Suprapubic skin (tissue), 4 donors: ENCODE results near the gene ETS1. TPM values are rescaled to one million over a fixed set of nuclear protein-coding genes. Genes with fewer than 3 reads are reported as not detected.

Experiments used
- DNase-seq, 2 donors: peaks; one replicate each; pipeline ENCODE4 v3.0.0-alpha.2; 2019; ENCODE audit warnings: low spot score in 2 of 2
- H3K27ac ChIP-seq: fragments of 200-600 bp; sonication (generic); one replicate; pipeline ENCODE4 v1.5.1; 2019
- H3K27me3 ChIP-seq: fragments of 200-600 bp; sonication (generic); one replicate; pipeline ENCODE4 v1.5.1; 2019
- H3K36me3 ChIP-seq: fragments of 200-600 bp; sonication (generic); one replicate; pipeline ENCODE4 v1.5.1; 2019
- H3K4me1 ChIP-seq: fragments of 200-600 bp; sonication (generic); one replicate; pipeline ENCODE4 v1.5.1; 2019
- H3K4me3 ChIP-seq: fragments of 200-600 bp; sonication (generic); one replicate; pipeline ENCODE4 v1.5.1; 2019; ENCODE audit warnings: mild to moderate bottlenecking
- H3K9me3 ChIP-seq: fragments of 200-600 bp; sonication (generic); one replicate; pipeline ENCODE4 v1.5.1; 2019
- EP300 ChIP-seq: sonication (generic); formaldehyde crosslinking; IDR thresholded peaks from one replicate; pipeline ENCODE4 v1.6.1; 2017; ENCODE audit warnings: antibody characterized with exemption
- POLR2A ChIP-seq, 2 donors: fragments of 450-650 bp; IDR thresholded peaks; one replicate each; pipeline ENCODE4 v1.6.1; 2017; ENCODE audit warnings: antibody characterized with exemption in 2 of 2, mild to moderate bottlenecking in 2 of 2, moderate library complexity in 2 of 2
- POLR2AphosphoS5 ChIP-seq, 3 donors: sonication (generic); formaldehyde crosslinking; IDR thresholded peaks; one replicate each; pipeline ENCODE4 v1.6.1; 2017; ENCODE audit warnings: antibody characterized with exemption in 3 of 3
- WGBS: methylation state at CpG from one replicate; pipeline ENCODE4 v1.1.5; 2018; 5-methylcytosine and 5-hydroxymethylcytosine counted together
- total RNA-seq, 4 donors: library from RNA; depleted of rRNA; stranded (reverse); fragments of >200 nt; gene quantifications; one replicate each; pipeline ENCODE4 v1.1.0, GENCODE V29; 2016
- TF ChIP-seq, protein P1 (sequence below), 2 donors: fragments of 200-600 bp in 1 of 2; fragments of 450-650 bp in 1 of 2; sonication (generic) in 1 of 2; IDR thresholded peaks; one replicate each; pipeline ENCODE4 v1.5.1; 2016 to 2019; ENCODE audit warnings: antibody characterized with exemption in 2 of 2, mild to moderate bottlenecking in 1 of 2, moderate library complexity in 1 of 2

The ETS1 gene
- total RNA-seq, 4 donors from 2014 or later: 21.7 to 42.6 (median 33.7) TPM

GRCh38 chr11:128498721-128499245 is 88.6 kb downstream of the ETS1 start:
- no peaks in the 10 kb centered on the region for H3K27me3 ChIP-seq
- H3K27ac ChIP-seq: peak overlapping the region; percentile 80
- no peak for DNase-seq
- no peak overlapping the region for H3K4me3 ChIP-seq
- no peaks in the 10 kb centered on the region for H3K9me3 ChIP-seq
- no peaks in the 10 kb centered on the region for H3K36me3 ChIP-seq
- H3K4me1 ChIP-seq: peaks cover 65% of the 10 kb centered on the region
- WGBS: 74% methylated on average over 2 of the region's 2 CpGs
- TF ChIP-seq, protein P1, sequence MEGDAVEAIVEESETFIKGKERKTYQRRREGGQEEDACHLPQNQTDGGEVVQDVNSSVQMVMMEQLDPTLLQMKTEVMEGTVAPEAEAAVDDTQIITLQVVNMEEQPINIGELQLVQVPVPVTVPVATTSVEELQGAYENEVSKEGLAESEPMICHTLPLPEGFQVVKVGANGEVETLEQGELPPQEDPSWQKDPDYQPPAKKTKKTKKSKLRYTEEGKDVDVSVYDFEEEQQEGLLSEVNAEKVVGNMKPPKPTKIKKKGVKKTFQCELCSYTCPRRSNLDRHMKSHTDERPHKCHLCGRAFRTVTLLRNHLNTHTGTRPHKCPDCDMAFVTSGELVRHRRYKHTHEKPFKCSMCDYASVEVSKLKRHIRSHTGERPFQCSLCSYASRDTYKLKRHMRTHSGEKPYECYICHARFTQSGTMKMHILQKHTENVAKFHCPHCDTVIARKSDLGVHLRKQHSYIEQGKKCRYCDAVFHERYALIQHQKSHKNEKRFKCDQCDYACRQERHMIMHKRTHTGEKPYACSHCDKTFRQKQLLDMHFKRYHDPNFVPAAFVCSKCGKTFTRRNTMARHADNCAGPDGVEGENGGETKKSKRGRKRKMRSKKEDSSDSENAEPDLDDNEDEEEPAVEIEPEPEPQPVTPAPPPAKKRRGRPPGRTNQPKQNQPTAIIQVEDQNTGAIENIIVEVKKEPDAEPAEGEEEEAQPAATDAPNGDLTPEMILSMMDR (IDR thresholded peaks at IDR 0.05): no peak
- TF ChIP-seq EP300: no peak
- TF ChIP-seq POLR2AphosphoS5 (IDR thresholded peaks at IDR 0.05): no peak
- TF ChIP-seq POLR2A (IDR thresholded peaks at IDR 0.05): no peak

DNA sequence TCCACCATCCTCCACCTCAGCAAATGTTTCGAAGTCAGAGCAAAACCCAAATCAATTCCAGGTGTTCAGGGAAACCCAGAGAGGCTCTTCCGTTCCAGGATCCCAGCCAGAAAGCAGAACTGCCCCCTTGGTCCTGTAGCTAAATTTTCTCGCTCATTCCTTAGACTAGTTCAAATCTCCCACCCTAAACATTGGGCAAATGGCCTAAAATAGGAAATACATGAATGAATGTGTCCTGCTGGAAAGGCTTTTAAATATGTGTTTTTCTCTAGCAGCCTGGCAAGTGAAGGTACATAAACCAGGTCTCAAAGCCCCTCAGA is 89.6 kb downstream of the ETS1 start:
- Histone ChIP-seq H3K27me3 (no peaks in the 10 kb centered on the region), H3K27ac (peak overlapping the region; percentile 80), H3K4me3 (peak overlapping the region; percentile 28), H3K4me1 (peaks cover 67% of the 10 kb centered on the region), H3K36me3 (no peaks in the 10 kb centered on the region), H3K9me3 (no peaks in the 10 kb centered on the region)
- WGBS: 35% methylated on average over 3 of the region's 3 CpGs
- TF ChIP-seq, protein P1 (IDR thresholded peaks at IDR 0.05): no peak
- no peak for TF ChIP-seq POLR2AphosphoS5 (IDR thresholded peaks at IDR 0.05)
- no peak for TF ChIP-seq POLR2A (IDR thresholded peaks at IDR 0.05)
- TF ChIP-seq EP300: no peak
- no peak for DNase-seq

DNA sequence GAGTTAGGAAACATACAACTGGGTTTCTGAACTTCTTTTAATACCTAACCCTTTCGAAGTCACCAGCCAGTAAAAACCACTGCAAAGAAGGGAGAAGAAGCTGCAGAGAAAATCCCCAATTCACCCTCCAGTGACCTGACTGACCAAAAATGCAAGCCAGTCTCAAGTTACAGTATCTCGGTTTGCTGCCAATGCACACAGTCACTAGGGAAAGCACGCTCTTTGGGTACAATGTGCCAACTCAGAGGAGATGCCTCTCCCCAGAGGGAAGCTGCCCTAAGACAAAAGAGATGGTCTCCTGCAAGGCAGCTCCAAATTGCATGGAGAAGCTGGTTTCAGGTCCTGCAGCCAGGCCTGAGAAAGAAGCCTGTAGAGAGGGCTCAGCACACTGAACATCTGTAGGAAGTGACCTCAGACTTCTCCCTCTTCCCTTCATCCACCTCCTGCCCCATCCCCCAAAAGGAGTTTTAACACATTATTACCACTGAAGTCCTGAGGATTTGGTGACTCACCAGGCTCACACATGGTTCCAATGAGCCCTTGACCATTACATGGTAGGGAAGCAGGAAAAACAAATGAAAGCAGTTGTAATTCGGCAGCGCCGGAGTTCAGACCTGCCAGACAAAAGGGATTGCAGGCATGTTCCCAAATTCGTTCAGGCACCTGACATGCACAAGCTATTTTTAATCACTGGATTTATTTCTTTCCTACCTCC is 90.1 kb downstream of the ETS1 start:
- peaks cover 67% of the 10 kb centered on the region for H3K4me1 ChIP-seq
- no peaks in the 10 kb centered on the region for H3K9me3 ChIP-seq
- H3K27ac ChIP-seq: peak overlapping the region; percentile 80
- no peak for TF ChIP-seq POLR2A (IDR thresholded peaks at IDR 0.05)
- no peak for TF ChIP-seq POLR2AphosphoS5 (IDR thresholded peaks at IDR 0.05)
- TF ChIP-seq, protein P1 (IDR thresholded peaks at IDR 0.05): no peak
- TF ChIP-seq EP300: no peak
- H3K36me3 ChIP-seq: no peaks in the 10 kb centered on the region
- no peak for DNase-seq
- no peaks in the 10 kb centered on the region for H3K27me3 ChIP-seq
- 13% methylated on average over 7 of the region's 7 CpGs for WGBS
- peak overlapping the region; percentile 28 for H3K4me3 ChIP-seq

DNA sequence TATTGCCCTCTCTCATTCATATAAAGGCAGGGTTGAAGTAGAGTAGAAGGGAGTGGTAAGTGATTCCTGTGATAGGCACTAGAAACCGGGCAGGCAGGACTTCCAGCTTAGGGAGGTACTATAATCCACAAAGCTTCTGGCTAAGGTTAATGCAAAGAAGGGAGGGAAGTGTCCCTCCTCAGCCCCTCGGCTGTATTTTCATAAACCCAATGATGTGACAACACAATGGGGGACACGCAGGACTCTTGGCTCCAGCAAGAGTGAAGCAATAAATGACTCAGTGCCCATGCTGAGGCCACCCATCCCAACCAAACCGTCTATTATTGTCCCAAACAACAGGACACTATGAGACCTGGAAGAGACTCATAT is 90.7 kb downstream of the ETS1 start:
- no peaks in the 10 kb centered on the region for H3K9me3 ChIP-seq
- peak overlapping the region; percentile 28 for H3K4me3 ChIP-seq
- DNase-seq: no peak
- 16% methylated on average over 4 of the region's 4 CpGs for WGBS
- no peaks in the 10 kb centered on the region for H3K36me3 ChIP-seq
- no peaks in the 10 kb centered on the region for H3K27me3 ChIP-seq
- peak overlapping the region; percentile 80 for H3K27ac ChIP-seq
- peaks cover 67% of the 10 kb centered on the region for H3K4me1 ChIP-seq
- TF ChIP-seq, protein P1 (IDR thresholded peaks at IDR 0.05): no peak
- TF ChIP-seq POLR2AphosphoS5 (IDR thresholded peaks at IDR 0.05) (peak in 2 of 3 donors; percentile 15 to 38), EP300 (no peak), POLR2A (IDR thresholded peaks at IDR 0.05) (no peak)

DNA sequence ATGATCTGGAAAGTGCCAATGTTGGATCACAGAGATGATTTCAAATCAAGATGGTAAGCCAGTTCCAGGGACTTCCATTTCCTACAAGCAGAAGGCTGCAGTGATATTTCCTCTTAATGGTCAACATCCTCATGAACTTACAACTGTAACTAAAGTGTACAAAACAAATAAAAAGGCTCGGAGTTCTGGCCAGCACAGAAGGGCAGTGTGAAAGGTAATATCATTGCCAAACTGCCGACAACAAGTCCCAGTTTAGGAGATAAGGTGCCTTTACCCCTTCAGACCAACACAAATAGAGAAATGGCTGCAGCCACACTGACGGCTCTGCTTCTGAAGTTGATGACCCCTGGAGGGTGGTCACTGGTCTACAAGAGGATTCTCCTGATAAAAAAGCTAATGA is 91.1 kb downstream of the ETS1 start:
- Histone ChIP-seq H3K36me3 (no peaks in the 10 kb centered on the region), H3K27ac (peak overlapping the region; percentile 80), H3K4me1 (peaks cover 66% of the 10 kb centered on the region), H3K4me3 (no peak overlapping the region), H3K9me3 (no peaks in the 10 kb centered on the region), H3K27me3 (no peaks in the 10 kb centered on the region)
- no peak for DNase-seq
- TF ChIP-seq EP300: no peak
- no peak for TF ChIP-seq POLR2AphosphoS5 (IDR thresholded peaks at IDR 0.05)
- no peak for TF ChIP-seq POLR2A (IDR thresholded peaks at IDR 0.05)
- WGBS: 62% methylated on average over 3 of the region's 3 CpGs
